OCI-LY3 (cell line): Measurements from ENCODE around the gene CASZ1.

Experiments
- CTCF ChIP-seq: fragments of 200-600, 300-600 bp; sonication (generic); IDR thresholded peaks from 2 replicates; pipeline ENCODE4 v1.5.1; 2014; ENCODE audit warnings: antibody characterized with exemption, low read length, low read depth
- EZH2phosphoT487 ChIP-seq: fragments of 200-600 bp; shearing (Covaris generic); IDR thresholded peaks from 2 replicates; pipeline ENCODE4 v1.6.1; 2018; ENCODE audit warnings: antibody characterized with exemption, mixed run types, low read depth

- TF ChIP-seq CTCF = no peak
- TF ChIP-seq EZH2phosphoT487 = no peak
Observed at GRCh38 chr1:10782491-10783244, 13.8 kb downstream of the CASZ1 start.
